Stimulated activated CD4-positive, alpha-beta T cell treated with anti-CD3 and anti-CD28 coated beads, TNF-alpha, amount 100 ng/mL, for 4 hours (primary cell): ENCODE results near the gene AP2A2.

Source experiments
- DNase-seq, 3 experiments: peaks; one replicate each; pipeline ENCODE4 v3.0.0-alpha.2; 2020; ENCODE audit warnings: low read depth in 3 of 3

Gene AP2A2

GRCh38 chr11:996681-997080 lies 71.0 kb downstream of the AP2A2 start:
- DNase-seq, result no peak

GRCh38 chr11:997907-998306 lies 72.2 kb downstream of the AP2A2 start:
- no peak for DNase-seq

DNA sequence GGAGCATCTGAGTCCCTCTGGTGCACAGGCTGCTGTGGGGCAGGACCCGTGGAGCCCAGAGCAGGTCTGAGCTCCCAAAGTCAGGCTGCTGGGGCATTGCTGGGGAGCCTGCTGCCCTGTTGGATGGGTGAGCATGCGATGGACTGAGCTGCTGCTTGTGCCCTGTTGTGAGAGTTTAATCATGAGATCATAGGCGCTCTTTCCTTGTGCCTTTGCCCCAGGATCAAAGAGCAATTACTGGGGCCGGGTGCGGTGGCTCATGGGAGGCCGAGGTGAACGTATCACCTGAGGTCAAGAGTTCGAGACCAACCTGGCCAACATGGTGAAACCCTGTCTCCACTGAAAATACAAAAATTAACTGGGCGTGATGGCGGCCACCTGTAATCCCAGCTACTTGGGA lies 73.3 kb downstream of the AP2A2 start:
- no peak for DNase-seq

- DNase-seq, result no peak
These were observed 74.9 kb downstream of the AP2A2 start for GRCh38 chr11:1000357-1001278.

DNA sequence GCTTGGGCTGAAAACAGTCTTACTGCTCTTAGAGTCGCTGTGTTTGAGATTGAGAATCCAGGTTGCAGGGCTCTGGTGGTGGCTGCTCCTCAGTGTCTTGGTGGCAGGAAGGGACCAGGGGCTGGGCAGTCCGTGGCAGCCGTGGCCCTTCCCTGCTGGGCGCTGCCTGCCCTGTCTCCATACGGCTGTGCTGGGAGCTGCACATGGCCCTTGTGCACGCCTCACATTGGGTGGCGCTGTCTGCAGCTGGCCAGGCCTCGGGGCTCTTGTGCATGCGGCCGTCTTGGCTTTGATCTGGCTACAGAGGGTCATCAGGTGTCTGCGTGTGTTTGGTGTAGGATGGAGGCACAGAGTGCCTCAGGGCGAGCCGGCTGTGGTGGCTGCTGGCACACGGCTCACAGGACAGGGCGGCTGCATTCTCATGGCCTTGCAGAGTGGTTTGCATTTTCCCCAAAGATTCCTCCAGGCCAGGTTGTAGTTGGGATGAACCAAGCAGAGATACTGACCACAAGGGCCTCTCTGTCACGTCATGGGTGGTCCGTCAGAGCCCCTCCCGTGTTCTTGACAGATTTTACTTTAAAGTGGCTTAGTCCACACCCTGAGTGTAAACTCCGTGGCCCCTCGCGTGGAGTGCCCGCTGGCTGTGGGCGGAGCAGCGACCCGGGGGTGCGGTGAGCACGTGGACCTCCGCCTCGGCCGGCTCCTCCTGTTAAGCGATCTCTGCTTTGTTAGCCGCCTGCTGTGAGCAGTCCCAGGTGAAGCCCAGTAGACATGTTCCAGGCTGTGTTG lies 76.1 kb downstream of the AP2A2 start:
- DNase-seq, result no peak

DNA sequence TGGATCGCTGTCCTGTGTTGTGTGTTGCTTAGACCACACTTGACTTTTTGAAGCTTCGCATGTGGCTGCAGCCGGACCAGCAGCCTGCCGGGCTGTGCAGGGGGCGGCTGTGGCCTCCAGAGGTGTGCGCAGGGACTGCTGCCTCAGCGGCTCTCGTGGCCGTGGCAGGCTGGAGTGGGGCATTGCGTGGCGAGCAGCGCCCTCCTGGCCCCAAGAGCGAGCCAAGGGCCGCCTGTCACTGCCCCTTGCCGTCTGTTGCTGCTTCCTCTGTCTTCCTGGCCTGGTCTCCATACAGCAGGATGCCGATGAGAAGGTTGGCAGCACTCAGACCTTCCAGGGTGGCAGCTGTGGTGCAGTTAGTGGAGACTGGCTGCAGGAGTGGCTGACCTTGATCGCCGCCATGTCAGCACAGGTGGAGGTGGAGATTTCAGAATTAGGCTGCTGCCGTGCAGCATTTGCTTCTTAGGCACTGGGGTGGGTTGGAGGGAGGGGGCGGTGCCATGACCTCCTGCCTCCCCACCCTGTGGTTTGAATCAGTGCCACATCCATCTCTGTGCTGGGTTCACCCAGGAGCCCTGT lies 76.8 kb downstream of the AP2A2 start:
- DNase-seq, result no peak

- DNase-seq, result no peak
These were observed 77.5 kb downstream of the AP2A2 start for GRCh38 chr11:1003159-1003558.

GRCh38 chr11:1005928-1006327 lies 80.3 kb downstream of the AP2A2 start:
- DNase-seq, result no peak

- no peak for DNase-seq
These were observed 81.1 kb downstream of the AP2A2 start for GRCh38 chr11:1006762-1007161.

GRCh38 chr11:1007279-1007678 lies 81.6 kb downstream of the AP2A2 start:
- DNase-seq, result no peak

DNA sequence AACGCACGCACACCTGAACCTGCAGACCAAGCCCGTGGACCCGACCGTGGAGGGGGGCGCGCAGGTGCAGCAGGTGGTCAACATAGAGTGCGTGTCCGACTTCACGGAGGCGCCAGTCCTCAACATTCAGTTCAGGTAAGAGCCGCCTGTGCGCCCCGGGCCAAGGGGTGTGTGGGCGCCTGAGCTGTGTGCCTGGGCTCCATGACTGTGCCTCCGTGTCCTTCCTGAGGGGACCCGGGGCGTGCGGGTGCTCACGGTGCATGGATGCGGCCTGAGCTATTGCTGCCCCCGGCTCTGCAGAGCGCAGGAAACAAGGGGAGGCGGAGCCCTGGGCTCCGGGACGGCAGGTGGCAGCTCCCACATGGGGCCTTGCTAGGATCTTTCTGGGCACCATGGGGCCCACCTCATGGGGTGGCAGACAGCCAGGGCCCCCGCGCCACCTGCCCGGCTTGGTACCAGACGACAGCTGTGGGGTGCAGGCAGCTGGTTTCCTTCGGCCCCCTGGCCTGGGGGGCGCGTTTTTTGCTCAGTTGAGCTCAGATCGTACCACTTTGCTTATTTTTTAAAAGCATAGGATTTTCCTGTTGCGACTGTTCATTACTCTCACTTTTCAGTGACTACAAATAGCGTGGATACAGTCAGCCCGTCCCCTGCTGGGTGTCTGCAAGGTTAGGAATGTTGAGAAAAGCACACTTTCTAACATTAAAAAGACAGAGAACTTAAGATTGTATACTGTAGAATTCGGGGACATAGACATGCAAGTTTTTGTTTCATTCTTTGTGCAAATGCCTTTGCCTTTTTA lies 82.5 kb downstream of the AP2A2 start:
- no peak for DNase-seq

GRCh38 chr11:1008803-1009145 lies 83.1 kb downstream of the AP2A2 start:
- no peak for DNase-seq

DNA sequence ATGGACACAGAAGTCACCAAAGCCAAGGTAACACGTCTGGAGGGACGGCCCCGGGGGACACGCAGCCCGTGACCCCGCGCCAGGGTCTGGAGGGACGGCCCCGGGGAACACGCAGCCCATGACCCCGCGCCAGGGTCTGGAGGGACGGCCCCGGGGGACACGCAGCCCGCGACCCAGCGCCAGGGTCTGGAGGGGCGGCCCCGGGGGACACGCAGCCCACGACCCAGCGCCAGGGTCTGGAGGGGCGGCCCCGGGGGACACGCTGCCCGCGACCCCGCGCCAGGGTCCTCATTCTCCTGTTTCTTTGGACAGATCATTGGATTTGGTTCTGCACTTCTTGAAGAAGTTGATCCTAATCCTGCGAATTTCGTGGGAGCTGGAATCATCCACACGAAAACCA lies 83.7 kb downstream of the AP2A2 start:
- no peak for DNase-seq

- no peak for DNase-seq
These were observed 84.3 kb downstream of the AP2A2 start for GRCh38 chr11:1009991-1010390.

GRCh38 chr11:1010551-1011319 lies 85.1 kb downstream of the AP2A2 start:
- no peak for DNase-seq

DNA sequence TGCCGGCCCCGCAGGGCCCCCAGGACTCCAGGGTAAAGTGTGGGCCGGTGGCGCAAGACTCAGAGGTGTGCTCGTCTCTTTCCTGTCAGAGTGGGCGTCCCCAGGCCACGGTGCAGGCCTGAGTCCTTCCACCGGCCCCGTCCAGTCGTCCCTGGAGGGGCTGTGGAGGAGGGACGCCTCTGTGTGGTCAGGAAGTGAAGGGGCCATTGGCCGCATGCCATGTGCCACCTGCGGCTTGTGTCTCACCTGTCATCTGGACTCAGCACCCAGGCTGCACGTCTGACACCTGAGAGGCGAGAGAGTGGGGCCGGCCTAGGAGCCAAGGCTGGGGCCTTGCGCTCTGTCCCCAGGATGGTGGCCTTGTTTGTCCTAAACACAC lies 85.6 kb downstream of the AP2A2 start:
- DNase-seq, result no peak

GRCh38 chr11:1012291-1012690 lies 86.6 kb downstream of the AP2A2 start:
- no peak for DNase-seq

DNA sequence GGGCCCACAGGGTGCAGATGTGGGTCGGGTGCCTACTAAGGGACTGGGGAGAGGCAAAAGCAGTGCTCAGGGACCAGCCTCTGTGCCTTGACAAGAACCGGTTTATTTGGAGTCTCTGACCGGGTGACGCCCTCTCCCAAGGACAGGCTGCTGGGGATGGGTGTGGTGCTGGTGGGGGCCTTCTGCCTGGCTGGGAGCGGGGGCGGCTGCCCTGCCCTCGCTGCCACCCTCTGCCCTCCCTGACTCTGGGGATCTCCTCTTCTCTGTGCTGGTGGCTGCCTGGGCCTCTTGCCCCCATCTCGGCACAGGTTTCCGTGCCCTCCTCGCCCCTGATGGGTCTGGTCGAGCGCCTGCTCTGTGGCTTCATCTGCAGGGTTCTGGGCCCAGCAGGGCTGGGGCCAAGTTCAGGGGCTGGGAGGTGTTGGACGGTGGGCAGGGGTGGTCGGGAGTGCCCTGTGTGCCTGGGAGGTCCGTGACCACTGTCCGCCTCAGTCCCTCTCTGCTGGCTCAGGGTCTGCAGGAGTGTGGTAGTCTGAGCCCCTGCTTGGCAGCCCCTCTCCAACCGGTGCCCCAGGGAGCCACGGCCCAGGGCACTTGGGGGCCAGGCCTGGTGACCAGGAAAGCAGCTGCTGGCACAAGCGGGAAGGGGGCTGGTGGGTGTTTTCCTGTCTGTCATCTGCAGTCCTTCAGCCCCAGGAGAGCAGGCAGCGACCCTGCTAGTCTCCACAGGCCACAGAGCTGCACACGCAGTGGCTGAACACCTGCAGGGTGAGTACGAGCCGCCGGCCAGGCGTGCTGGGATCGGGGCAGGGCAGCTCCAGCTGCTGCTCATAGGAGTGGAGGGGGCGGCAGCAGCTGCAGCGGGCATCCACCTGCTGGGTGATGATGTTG lies 87.3 kb downstream of the AP2A2 start:
- DNase-seq, result no peak

DNA sequence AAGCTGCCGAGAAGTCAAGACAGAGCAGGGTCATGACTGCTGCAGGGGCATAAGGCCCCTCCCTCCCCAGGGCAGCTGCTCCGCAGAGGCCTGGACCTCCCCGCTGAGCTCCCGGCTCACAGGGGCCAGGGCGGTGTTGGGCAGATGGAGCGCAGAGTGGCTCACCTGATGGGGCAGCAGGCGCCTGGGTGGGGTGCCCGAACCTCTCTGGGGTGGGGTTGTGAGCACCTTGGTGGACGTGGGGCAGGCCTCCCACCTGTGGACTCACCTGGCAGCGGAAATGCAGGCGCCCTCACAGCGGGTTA lies 87.9 kb downstream of the AP2A2 start:
- no peak for DNase-seq

DNA sequence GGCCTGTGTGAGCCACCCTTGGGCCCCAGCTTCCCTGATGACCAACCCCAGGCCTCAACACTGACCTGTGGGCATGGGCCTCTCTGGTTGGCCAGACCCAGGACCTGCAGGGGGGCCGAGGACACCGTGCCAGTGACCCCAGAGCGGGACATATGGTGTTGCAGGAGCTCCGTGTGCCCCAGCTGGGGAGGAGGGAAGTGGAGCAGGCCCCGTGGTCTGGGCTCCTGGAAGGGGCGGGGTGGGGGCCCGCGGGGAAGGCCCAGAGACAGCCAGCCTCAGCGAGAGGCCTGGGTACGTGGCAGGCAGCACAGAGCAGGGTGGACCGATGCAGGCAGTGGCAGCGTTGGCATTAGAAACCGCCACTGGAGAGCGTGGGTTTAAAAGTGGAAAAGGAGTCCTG lies 88.6 kb downstream of the AP2A2 start:
- no peak for DNase-seq
